GM23248 (cell line): Measurements from ENCODE around the gene MTHFD1L.

Source experiments
- EZH2 ChIP-seq: fragments of 200-600 bp; sonication (generic); IDR thresholded peaks from 2 replicates; pipeline ENCODE4 v1.6.1; 2018; ENCODE audit warnings: antibody characterized with exemption, mild to moderate bottlenecking; ENCODE audit not compliant: insufficient read depth, poor library complexity, severe bottlenecking
- EZH2phosphoT487 ChIP-seq: fragments of 200-600 bp; sonication (generic); IDR thresholded peaks from 2 replicates; pipeline ENCODE4 v1.6.1; 2018; ENCODE audit warnings: antibody characterized with exemption, moderate library complexity, mild to moderate bottlenecking, low read depth; ENCODE audit not compliant: insufficient read depth

GRCh38 chr6:151139524-151139923, 274.0 kb downstream of the MTHFD1L start:
- TF ChIP-seq EZH2 (no peak), EZH2phosphoT487 (no peak)
